Fibroblast of the conjunctiva (primary cell): ENCODE data around the gene NCBP2L.

Experiments used
- DNase-seq: peaks from one replicate; pipeline ENCODE4 v3.0.0-alpha.2; 2010; ENCODE audit warnings: low read depth

The NCBP2L gene

DNA sequence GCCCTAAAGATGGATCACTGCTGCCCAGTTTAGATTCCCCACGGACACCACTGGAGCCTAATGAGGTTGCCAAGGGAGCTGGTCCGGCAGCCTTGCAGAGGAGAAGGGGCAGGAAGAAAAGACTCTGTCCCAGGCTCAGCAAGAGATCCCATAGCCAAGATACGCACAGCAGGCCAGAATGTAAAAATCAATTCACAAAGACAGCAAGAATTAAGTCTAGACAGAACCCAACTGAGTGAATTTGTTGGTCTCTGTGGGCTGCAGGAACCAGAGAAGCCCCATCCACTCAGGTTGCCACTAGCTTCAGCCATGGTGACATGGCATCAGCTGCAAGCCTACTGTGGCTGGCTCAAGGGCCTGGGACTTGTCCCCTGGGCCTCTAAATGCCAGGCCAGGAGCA lies 24.8 kb upstream of the NCBP2L start:
- DNase-seq, result no peak

DNA sequence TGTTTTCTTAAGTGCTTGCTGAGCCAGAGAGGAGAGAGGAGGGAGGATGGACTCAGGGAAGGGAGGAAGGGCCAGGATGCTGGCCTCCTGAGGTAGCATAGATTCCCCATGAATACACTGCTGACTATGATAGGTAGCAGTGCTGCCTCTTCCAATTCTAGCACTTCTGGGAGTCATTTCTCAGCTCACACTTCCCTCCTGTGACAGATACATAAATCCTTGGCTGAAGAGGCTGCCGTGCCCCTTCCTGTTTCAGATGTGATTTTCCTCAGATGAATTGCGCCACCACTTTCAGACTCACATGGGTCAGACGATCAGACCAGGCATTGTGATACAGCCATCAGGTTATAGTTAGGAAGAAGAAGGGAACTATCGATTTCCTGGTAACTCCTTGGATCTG lies 24.3 kb upstream of the NCBP2L start:
- no peak for DNase-seq

DNA sequence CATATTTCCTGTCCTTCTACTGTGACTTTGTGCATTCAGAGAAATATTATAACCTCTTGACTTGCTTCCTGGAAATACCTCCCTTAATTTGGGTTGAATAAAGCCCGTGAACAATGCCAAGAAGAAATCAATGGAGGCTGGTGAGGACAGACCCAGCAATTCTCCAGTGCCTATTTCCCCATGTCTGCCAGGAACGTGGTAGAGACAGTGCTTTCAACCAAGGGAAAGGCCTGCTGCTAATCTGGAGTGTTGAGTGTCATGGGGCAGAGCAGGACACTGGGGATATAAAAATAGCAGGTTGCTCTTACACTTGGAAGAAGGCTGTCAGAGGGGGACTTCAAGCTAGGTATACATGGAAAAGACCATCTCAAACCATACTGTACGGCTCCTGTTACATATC lies 21.8 kb upstream of the NCBP2L start:
- no peak for DNase-seq

DNA sequence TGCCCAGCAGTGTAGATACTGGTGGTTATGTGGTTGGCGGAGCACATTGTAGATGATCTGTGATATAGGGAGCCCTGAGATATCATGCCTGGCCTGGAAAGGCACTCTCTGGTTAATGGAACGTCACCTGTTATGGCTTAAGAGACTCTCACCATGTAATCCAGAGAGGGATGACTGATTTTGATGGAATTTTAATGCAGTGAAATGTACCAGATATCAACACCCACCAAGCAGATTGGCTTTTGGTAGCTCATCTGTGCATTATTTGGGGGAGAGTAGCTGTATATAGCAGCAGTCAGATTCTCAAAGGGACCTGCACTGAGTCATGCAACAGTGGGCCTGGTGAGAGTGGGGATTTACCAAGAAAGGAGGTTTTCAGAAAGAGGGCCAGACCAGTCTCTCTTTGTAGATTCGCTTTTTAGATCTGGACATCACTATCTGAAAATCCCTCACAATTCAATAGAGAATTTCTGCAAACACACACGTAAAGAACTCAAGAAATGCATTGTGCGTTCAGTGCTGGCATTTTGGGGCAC lies 19.2 kb upstream of the NCBP2L start:
- DNase-seq, result no peak

DNA sequence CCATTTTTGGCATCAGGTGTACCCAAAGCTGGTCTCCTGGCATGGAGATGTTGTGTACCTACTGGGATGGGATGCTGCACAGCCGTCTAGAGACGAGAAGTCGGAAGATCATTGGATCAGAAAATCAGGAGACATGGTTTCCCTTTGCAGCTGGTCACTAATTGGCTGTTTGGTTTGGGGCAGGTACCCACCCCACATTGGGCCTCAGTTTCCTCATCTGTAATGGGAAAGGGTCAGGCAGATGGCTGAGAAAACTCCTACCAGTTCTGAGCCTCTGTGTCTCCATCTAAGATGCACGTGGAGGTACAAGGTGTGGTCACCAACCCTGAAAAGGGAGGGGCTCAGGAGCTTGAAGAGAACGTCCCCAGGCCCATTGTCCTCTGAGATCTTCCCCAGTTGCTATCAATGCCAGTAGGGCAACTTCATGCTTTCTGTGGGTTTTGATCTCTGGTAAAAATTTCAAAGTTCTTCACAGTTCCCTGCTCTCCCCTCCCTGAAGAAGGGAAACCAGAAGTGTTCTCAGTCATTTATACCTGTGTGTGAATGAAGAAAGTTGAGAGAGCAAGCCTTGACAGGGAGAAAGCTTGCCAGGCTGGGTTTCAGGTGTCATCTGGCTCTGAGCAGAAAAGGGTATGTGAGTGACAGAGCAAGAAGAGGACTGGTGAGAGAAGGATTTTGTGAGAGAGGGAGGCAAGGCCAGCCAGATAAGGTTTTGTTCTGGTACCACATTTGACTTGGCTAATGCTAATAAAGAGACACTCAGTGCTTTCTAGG lies 17.0 kb upstream of the NCBP2L start:
- no peak for DNase-seq

DNA sequence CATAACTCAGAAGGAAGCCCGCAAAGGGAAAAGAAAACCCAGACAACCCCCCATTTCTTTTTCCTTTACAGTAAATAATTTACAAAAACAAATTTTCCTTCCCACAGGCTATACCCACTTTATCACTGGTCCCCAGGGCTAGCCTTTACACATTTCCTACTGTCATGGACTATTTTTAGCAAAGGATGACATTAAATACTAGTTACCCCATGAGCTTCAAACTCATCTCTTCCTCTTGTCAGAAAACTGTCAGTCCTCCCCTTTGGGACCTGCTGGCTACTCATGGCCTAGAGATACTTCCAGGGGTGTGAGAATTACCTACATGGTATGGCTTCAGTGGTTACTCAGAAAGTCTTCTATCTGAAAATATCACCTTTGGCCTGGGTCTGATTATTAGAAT lies 13.9 kb upstream of the NCBP2L start:
- DNase-seq, result no peak

DNA sequence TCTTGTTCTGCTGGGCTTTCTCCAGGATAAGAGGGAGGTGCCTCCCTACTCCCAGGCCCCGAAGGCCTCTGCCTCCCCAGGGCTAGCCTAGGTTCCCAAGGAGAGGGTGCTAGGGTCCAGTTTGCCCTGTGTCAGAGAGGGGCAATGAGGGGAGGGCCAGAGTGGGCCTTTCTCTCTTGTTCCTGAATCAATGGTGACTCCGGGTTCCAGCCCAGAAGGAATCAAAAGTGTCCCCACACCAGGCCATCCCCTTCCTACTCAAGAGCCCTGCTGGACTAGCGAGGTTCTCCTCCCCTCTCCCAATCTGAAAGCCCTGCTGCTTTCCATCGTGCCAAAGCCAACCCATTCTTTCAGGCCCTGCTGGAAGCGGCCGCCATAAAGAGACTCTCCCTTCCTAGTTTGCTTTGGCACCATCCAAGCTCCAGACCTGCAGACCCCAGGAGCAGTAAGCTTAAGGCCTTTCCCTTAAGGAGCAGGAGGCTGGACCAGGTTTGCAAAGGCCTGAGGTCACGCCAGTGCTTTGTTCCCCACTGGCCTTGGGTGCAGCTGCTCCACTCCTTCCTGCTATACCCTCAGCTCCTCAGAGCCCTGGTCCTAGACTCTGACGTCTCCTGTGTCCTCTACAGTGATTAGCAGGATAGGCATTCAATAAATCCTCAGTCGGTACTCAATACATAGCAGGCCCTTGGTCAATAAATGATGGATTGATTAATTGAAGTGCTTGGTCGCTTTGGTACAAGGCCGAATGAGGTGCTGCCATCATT lies 12.5 kb upstream of the NCBP2L start:
- no peak for DNase-seq

DNA sequence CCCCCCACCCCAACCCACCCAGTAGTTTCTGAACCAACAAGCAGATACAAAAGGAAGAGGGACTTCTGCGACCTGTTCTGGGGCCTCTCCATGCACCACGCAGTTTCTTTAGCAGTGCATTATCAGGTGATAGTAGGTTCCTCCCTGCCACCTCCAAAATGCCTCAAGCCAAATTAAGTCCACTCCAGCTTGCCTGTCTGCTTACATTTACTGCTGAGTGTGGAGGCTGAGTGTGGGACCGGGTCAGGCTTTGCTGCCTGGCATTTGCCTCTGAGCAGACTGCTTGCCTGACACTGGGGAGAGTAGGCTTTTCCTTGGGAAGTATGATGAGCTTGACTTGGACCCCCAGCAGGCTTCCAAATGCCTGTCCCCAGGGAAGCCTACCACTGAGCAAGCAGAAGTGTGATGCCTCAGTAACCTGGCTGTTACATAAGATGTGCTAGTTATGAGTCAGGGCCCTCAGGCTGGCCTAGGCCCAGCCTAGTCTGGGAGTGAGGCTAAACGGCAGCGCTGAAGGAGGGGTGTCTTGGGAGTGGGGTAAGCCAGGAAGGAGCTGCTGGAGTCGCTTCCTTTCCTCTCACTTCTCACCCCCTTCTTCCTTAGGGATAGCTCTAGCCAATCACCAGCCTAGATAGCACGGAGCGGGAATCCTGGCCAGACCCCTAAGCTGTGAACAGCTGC lies 10.9 kb upstream of the NCBP2L start:
- DNase-seq, result peak; percentile 29

DNA sequence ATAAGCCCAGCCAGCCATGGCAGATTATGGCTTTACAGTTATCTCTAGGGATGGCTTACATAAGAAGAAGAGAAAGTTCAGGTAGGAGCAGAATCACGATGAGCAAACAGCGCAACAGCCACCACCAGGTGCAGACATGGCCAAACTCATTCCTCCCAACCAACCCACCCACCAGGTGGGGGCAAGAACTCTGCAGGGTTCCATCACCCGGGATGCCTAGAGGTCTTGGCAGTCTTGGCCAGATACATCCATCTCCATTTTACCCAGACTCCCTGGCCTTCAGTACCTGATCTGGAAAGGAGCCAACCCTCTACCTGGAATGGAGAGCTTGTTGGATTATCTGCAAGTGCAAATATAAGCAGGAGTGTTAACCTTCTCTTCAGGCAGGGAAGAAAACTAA lies 9.5 kb upstream of the NCBP2L start:
- DNase-seq, result no peak

DNA sequence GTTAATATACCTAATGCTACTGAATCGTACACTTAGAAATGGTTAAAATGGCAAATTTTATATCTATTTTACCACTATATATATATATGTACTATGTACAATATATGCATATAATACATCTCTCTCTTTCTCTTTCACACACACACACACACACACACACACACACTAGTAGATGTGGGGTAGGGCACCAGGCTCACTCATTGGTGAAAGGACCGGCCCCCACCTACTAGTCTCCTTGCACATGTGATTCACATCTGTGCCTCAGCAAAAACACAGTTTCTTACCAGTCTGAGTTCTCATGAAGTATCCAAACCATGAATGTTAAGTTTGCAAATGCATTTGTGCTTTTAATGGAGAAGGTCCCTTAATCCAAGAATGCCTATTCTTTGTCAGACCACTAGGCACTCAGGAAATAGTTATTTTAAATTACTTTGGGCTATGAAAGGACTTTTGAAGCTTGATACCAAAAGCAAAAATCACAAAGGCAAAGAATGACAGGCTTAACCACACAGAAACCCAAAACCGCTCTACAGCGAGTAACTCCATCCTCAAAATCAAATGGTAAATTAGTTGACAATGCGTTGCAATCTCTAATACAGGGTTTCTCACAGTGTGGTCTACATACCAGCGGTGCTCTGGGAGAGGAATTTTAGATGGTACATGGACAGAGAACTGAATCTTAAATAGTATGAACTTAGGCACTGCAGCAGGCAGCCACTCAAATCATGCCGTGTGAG lies 7.8 kb upstream of the NCBP2L start:
- DNase-seq, result no peak

DNA sequence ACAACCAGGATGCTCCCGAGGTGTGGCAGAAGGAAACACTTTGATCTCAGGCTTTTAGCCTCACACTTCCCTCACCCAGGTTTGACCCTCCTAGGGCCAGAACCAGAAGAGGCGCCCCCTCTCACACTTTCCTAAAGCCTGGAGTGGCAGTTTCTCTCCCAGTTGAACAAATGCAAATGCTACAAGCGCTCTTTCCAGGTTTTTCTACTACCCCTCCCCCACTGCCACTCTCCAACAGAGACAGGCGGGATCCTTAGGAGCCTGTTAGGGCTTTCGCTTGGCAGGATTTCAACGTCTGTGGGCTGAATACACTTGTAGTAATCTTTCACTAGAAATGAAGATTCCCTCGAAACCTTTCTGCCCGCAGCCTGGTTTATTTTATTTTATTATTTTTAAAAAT lies 4.3 kb upstream of the NCBP2L start:
- no peak for DNase-seq

DNA sequence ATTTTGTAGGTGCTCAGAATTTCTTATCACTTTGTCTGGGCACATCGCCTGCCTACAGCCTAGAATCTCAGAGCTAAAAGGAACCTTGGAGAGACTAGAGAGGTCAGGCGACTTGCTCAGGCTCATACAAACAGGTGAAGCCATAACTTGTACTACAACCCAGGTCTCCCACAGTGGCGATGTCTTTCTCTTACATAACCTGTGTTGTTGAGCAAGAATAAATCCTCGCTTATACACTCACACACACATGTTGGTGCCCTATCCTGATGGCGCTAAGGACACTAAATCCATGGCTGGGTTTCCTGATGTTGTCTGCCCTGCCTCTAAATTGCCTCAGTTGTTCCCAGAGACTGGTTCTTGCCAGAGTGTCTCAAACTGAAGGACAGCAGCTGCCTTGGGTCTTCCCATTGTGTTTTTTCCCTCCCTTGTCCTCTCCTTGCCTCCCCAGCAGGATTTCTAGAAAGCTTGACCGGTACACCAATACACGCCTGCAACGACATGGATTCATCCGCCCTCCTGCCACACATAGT lies 3.6 kb upstream of the NCBP2L start:
- DNase-seq, result no peak

DNA sequence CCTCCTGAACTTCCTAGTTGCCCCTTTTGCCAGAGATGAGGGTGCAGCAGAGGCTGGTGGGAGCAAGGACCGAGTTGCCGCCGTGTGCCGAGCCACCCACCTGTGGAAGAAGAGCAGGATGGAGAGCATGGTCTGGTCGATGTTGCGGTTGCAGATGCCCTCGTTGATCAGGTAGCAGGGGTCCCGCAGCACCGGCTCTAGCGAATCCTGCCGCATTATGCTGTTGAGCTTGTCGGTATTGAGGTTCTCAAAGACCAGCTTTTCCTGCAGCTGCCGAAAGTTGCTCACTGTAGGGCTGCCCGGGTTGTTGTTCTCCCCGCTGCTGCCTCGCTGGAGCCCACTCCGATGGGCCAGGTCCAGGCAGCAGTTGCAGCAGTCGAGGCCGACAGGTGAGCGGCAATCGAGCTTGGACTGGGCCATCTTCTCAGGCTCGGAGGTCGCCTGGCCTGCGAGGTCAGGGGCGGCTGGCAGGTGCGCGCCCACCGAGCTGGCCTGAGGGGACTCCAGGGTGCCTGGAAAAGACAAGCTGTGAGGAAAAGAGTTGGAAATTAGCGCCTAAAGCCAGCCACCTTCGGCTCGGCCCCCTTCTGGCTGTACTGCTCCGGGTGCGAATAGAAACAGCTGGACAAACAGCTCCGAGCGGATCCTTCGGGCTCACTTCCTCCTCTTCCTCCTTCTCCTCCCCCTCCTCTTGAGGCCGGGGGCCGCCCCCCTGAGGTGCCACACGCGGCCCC lies 2.4 kb upstream of the NCBP2L start:
- DNase-seq, result no peak

DNA sequence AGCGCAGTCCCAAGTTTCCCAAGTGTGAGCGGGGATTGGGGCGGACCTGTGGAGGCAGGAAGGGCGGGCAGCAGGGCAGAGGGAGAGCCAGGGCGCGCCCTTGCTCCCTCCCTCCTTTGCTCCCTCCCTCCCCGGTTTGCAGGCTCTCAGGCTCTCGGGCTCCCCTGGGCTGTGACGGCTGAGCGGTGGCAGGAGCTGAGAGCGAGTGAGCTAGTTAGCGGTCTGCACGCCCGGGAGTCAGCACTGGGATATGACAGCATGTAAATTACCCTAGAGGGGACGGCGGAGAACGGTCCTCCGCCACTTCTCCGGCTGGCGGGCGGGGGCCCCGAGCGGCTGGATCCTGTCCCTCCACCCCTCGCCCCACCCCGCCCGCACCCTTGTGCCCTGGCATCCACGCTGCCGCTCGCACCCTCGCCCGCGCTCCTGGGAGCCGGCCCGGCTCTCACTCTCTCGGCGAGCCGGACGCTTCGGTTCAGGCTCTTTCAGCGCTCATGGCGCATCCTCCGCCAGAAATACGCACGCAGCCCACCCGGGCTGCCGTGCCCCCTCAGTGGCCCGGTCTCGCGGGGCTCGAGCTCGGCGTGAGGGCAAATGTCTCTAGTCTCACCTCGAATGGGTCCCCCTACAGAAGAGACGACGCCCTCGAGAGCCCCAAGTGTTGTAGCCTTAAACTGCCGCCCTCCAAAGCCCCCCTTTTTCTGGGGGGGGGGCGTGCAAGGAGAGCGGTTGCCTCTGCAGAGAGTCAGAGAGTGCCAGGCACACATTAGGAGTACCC lies 1.6 kb upstream of the NCBP2L start, which contains the start of gene TSC22D3:
Gene TSC22D3, minus strand, starts transcription at position 54 of the 778 bp plus-strand sequence. CDS start 368 bp downstream, outside the sequence.
- peak; percentile 52 for DNase-seq

DNA sequence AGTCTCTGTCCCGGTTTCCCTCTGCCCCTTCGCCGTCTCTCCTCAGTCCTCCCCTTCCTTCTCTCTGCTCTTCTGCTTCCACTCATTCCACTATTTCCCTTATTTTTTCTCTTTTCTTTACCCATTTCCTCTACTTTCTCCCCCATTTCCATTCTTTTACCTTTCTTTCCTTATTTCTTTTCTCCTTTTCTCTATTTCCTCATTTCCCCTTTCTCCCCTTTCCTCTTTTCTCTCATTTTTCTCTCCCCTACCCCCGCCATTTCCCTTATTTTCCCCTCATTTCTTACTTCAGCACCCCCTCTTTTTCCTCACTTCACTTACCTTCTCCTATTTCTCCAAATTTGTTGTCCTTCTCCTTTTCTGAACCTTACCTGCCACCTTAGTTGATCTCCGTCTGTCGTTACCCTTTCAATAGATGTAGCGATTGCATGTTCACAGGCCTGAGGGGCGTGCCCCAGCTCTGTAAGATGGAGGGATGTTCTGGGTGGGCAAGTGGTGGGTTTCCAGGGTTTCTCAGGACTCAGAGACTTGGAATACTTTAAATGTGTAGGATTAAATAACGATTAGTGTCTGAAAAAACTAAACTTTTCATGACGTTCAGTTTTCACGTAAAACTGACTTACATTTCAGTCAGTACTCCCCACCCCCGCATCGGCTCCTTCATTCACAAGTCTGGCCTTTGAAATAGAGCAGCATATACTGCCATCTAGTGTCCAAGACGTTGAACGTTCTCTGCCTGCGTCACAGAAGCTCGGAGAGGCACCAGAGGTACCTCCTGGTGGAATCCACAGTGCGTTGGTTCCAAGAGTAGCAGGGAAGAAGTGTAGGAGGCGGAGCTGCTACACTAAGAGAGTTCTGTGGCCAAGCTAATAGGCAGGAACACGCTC lies 641 bp upstream of the NCBP2L start:
- peak; percentile 84 for DNase-seq

DNA sequence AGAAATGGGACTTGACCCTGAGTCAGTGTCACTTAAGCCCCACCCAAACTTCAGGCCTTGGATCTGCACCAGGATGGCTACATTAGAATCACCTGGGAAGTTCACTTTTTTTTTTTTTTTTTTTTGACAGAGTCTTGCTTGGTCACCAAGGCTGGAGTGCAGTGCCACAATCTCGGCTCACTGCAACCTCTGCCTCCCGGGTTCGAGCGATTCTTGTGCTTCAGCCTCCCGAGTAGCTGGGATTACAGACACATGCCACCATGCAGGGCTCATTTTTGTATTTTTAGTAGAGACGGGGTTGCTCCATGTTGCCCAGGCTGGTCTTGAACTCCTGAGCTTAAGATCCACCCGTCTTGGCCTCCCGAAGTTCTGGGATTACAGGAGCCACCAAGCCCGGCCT lies 3.0 kb downstream of the NCBP2L start:
- no peak for DNase-seq

DNA sequence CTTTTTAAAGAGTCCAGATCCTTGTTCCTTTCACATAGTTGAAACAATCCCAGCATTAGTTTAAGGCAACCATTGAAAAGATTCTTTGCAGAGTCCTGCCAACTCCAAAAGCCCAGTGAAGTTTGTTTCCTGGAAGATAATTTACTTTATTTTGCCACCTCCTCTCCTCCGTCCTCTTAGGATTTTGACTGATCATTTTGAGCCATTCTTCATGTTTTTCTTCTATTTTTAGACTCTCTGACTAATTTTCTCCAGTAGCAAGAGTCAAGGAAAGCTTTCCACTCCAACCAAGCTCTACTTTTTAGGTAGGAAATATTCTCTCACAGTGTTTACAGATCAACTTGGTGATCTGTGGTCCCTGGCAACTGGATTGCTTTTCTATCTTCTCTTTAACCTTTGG lies 10.3 kb downstream of the NCBP2L start:
- no peak for DNase-seq

DNA sequence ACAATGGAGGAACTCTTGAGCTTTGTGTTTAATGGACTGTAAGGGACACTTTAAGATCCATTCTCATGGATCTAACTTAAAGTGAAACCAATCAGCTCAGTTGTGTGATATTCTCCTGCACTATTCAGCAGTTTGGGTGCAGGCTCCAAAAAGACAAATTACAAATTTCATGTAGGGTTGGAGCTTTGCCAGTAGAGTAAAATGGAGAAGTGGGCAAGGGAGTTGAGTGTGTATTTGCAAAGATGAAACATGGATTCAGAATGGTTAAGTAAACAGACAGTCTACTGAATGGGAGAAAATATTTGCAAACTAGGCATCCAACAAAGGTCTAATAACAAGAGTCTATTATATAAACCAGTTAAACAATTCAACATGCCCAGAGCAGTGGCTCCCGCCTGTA lies 26.9 kb downstream of the NCBP2L start:
- no peak for DNase-seq

DNA sequence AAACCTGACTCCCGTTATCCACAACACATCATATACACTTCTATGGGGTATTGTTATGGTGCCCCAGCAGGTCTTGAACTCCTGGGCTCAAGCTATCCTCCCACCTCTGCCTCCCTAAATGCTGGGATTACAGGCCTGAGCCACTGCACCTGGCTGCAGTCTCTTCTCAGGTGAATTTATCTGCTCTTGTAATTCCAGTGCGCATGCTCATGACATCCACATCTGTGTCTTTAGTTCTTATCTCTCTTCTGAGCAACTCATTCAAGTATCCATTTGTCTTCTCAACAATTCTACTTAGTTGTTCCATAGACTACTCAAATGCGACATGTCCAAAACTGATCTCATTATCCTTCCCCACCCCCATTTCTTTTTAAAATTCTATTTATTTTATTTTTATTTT lies 27.6 kb downstream of the NCBP2L start:
- no peak for DNase-seq
